Natural killer cell (primary cell): ENCODE measurements around the gene NEDD9. TPM values are rescaled to one million over a fixed set of nuclear protein-coding genes. Genes with fewer than 3 reads are reported as not detected.

ENCODE experiments used
- ATAC-seq, 3 donors: fragments of 150-1000 bp in 2 of 3; fragments of 200-7000 bp in 1 of 3; cut with Tn5 transposase; 1 replicate in 1 of 3; 2 replicates in 2 of 3; pipeline ENCODE4 v1.10.0; 2021; ENCODE audit warnings: mild to moderate bottlenecking in 2 of 3, moderate library complexity in 2 of 3
- DNase-seq, 2 donors: peaks; one replicate each; pipeline versions ENCODE4 v3.0.0 to v3.0.0-alpha.2; 2013 to 2021; ENCODE audit warnings: mixed read lengths in 1 of 2
- H3K27ac ChIP-seq: one replicate; pipeline ENCODE4 v1.5.1; 2013; ENCODE audit warnings: mild to moderate bottlenecking, low read length
- H3K27me3 ChIP-seq: one replicate; pipeline ENCODE4 v1.6.1; 2013; ENCODE audit warnings: low read length; ENCODE audit not compliant: control insufficient read depth, insufficient read depth
- H3K36me3 ChIP-seq: one replicate; pipeline ENCODE4 v1.6.1; 2013; ENCODE audit warnings: low read length; ENCODE audit not compliant: control insufficient read depth, insufficient read depth
- H3K4me1 ChIP-seq: one replicate; pipeline ENCODE4 v1.6.1; 2013; ENCODE audit warnings: low read length; ENCODE audit not compliant: control insufficient read depth, insufficient read depth
- H3K4me3 ChIP-seq: one replicate; pipeline ENCODE4 v1.5.1; 2013; ENCODE audit warnings: low read length
- H3K9me3 ChIP-seq: one replicate; pipeline ENCODE4 v1.6.1; 2013; ENCODE audit warnings: low read length; ENCODE audit not compliant: control insufficient read depth, insufficient read depth
- H3K27ac Mint-ChIP-seq, 2 donors: one replicate each; pipeline ENCODE4 v1.8.0; 2022; ENCODE audit warnings: mild to moderate bottlenecking in 2 of 2, mixed read lengths in 2 of 2, moderate library complexity in 1 of 2
- H3K27me3 Mint-ChIP-seq, 2 donors: one replicate each; pipeline ENCODE4 v1.8.0; 2022; ENCODE audit warnings: low read depth in 2 of 2, mixed read lengths in 2 of 2
- H3K36me3 Mint-ChIP-seq: one replicate; pipeline ENCODE4 v1.8.0; 2022; ENCODE audit warnings: mixed read lengths
- H3K4me1 Mint-ChIP-seq, 2 donors: one replicate each; pipeline ENCODE4 v1.8.0; 2022; ENCODE audit warnings: mixed read lengths in 2 of 2
- H3K4me3 Mint-ChIP-seq: one replicate; pipeline ENCODE4 v1.8.0; 2022; ENCODE audit warnings: mild to moderate bottlenecking, moderate library complexity, mixed read lengths
- H3K9me3 Mint-ChIP-seq, 2 donors: one replicate each; pipeline ENCODE4 v1.8.0; 2022; ENCODE audit warnings: mixed read lengths in 2 of 2
- CTCF ChIP-seq: fragments of 200-600 bp; IDR thresholded peaks from one replicate; pipeline ENCODE4 v1.8.0; 2022; ENCODE audit warnings: antibody characterized with exemption
- WGBS: methylation state at CpG from one replicate; pipeline ENCODE4 v1.1.7; 2013; ENCODE audit warnings: missing lambda C conversion rate; ENCODE audit not compliant: insufficient coverage; 5-methylcytosine and 5-hydroxymethylcytosine counted together
- intact Hi-C: fragments of 100-400 bp; cut with micrococcal nuclease; formaldehyde crosslinking; loops from one replicate; pipeline ENCODE4 v1.14.2; 2022
- total RNA-seq, 4 donors: library from RNA; stranded (reverse); fragments of 120-200 nt in 1 of 4; gene quantifications; one replicate each; pipeline versions ENCODE4 v1.2.3 to v1.2.4, GENCODE V29; 2013 to 2022

Gene NEDD9
- total RNA-seq, 3 donors from 2014 or later (not counting 1 experiment from before 2014, with no cell fraction given), result 106 to 110 (median 107) TPM

- no peak for TF ChIP-seq CTCF
- Mint-ChIP-seq H3K36me3 (no peaks in the 10 kb centered on the region), H3K27me3 (no peaks in the 10 kb centered on the region), H3K4me1 (peaks cover 4 to 5% of the 10 kb centered on the region in 2 donors), H3K4me3 (no peak overlapping the region), H3K27ac (no peak overlapping the region), H3K9me3 (no peaks in the 10 kb centered on the region)
- DNase-seq, result peak in 1 of 2 donors; percentile 24
- H3K36me3 ChIP-seq, result no peaks in the 10 kb centered on the region
- 91% methylated on average over 10 of the region's 10 CpGs for WGBS
- no peaks in the 10 kb centered on the region for H3K27me3 ChIP-seq
- H3K4me3 ChIP-seq, result no peak overlapping the region
- ATAC-seq, result peak in 1 of 3 donors; percentile 77
- H3K4me1 ChIP-seq, result peaks cover 3% of the 10 kb centered on the region
- H3K9me3 ChIP-seq, result no peaks in the 10 kb centered on the region
- intact Hi-C loops, result loop anchor here (1.0 kb wide), 3 partner anchors 29 to 432 kb away; no protein-coding TSS in a partner anchor
- H3K27ac ChIP-seq, result no peak overlapping the region
These were observed 88.8 kb downstream of the NEDD9 start for GRCh38 chr6:11143394-11144371.

DNA sequence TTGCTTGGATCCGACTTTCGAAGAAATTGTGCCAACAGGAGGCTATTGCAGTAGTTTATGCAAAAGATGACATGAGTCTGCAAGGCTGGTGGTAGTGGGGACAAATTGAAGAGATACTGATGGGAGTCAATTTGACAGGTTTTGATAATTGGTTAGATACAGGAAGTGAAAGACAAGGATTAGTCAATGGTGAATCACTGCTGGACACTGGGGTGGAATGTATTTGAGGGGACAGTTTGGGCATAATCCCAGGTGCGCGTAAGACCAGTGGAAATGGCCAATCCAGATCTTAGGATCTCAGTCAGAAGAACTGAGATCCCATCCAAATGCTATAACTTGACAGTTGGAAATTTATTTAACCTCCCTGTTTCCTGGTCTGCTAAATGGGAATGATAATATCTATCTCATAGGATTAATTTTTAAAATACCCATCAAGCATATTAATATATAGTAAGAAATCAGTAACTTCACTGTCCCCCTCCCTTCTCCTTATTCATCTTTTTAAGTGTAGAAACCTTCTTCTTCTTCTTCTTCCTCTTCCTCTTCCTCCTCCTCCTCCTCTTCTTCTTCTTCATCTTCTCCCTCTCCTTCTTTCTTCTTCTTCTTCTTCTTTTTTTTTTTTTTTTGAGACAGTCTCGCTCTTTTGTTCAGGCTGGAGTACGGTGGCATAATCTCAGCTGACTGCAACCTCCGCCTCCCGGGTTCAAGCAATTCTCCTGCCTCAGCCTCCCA is 90.0 kb downstream of the NEDD9 start:
- no peak for TF ChIP-seq CTCF
- no peak for ATAC-seq
- 97% methylated on average over 8 of the region's 8 CpGs for WGBS
- Mint-ChIP-seq H3K27ac (no peak overlapping the region), H3K27me3 (no peaks in the 10 kb centered on the region), H3K4me3 (no peak overlapping the region), H3K36me3 (no peaks in the 10 kb centered on the region), H3K4me1 (peaks cover 4 to 5% of the 10 kb centered on the region in 2 donors), H3K9me3 (no peaks in the 10 kb centered on the region)
- no peaks in the 10 kb centered on the region for H3K27me3 ChIP-seq
- H3K4me1 ChIP-seq, result peaks cover 3% of the 10 kb centered on the region
- no peaks in the 10 kb centered on the region for H3K9me3 ChIP-seq
- H3K4me3 ChIP-seq, result no peak overlapping the region
- DNase-seq, result no peak
- H3K36me3 ChIP-seq, result no peaks in the 10 kb centered on the region
- intact Hi-C loops, result no loop called here
- no peak overlapping the region for H3K27ac ChIP-seq

GRCh38 chr6:11141295-11141694 is 91.2 kb downstream of the NEDD9 start:
- no peak for ATAC-seq
- H3K27me3 ChIP-seq, result no peaks in the 10 kb centered on the region
- H3K4me3 ChIP-seq, result no peak overlapping the region
- Mint-ChIP-seq H3K36me3 (no peaks in the 10 kb centered on the region), H3K9me3 (no peaks in the 10 kb centered on the region), H3K4me3 (no peak overlapping the region), H3K27me3 (no peaks in the 10 kb centered on the region), H3K4me1 (peaks cover 4 to 5% of the 10 kb centered on the region in 2 donors), H3K27ac (no peak overlapping the region)
- H3K9me3 ChIP-seq, result no peaks in the 10 kb centered on the region
- TF ChIP-seq CTCF, result no peak
- intact Hi-C loops, result no loop called here
- peaks cover 3% of the 10 kb centered on the region for H3K4me1 ChIP-seq
- WGBS, result 93% methylated on average over 3 of the region's 3 CpGs
- no peaks in the 10 kb centered on the region for H3K36me3 ChIP-seq
- no peak for DNase-seq
- H3K27ac ChIP-seq, result no peak overlapping the region
